ENCODE measurements around the gene GRM3. TPM values are rescaled to one million over a fixed set of nuclear protein-coding genes. Genes with fewer than 3 reads are reported as not detected.
"Not testable (repeated sequence)": the region's sequence is repeated elsewhere in the genome, so short reads cannot be mapped to it uniquely, and the experiment has no call there.

The GRM3 gene
- not detected in 2 replicates for total RNA-seq

DNA sequence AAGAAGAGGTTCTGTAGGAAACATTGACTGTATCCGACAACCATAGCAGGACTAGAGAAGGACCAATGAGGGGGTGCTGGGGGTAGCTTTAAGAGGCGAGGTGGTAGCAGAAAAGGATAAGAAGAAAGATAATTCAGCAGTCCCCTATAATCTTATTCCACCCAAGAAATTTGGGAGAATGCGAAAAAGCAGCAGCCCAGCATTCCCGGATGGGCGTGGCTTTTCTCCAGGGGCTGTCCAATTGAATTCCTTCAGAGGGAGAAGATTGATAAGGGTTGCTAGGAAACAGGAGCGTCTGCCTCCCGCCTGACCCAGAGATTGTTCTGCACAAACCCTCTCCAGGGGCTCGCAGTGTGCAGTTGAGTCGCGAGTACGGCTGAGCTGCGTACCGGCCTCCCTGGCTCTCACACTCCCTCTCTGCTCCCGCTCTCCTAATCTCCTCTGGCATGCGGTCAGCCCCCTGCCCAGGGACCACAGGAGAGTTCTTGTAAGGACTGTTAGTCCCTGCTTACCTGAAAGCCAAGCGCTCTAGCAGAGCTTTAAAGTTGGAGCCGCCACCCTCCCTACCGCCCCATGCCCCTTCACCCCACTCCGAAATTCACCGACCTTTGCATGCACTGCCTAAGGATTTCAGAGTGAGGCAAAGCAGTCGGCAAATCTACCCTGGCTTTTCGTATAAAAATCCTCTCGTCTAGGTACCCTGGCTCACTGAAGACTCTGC lies at the start of gene GRM3:
TSS of gene GRM3 (plus strand) at position 349 of the 721 bp plus-strand sequence. CDS start 121,237 bp downstream, outside the sequence.
- DNase-seq (ENCODE audit: low spot score): no peak
- intact Hi-C loops (cut with micrococcal nuclease): no loop called here
- Mint-ChIP-seq H3K4me1 (ENCODE audit: low read depth) (no peaks in the 10 kb centered on the region), H3K9me3 (no peaks in the 10 kb centered on the region), H3K36me3 (ENCODE audit: low read depth) (no peaks in the 10 kb centered on the region), H3K27me3 (ENCODE audit: low read depth) (peaks cover 28% of the 10 kb centered on the region), H3K27ac (no peak within 1 kb of the TSS), H3K4me3 (ENCODE audit: low read depth) (no peak within 1 kb of the TSS)

DNA sequence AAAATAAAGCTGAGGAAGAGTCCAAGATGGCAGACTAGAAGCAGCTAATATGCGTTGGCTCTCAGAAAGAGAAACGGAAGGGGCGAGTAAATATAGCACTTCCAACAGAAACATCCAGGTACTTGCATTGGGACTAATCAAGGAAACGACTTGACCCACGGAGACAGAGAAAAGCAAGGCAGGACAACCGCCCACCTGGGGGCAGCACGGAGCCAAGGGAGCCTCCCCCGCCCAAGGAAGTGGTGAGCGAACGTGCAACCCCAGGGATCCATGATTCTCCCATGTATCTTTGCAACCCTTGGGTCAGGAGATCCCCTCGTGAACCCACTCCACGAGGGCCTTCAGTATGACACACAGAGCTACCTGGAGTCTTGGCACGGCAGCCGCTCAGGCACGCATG lies 45.4 kb upstream of the GRM3 start:
- Mint-ChIP-seq H3K27ac (no peak overlapping the region), H3K27me3 (ENCODE audit: low read depth) (no peaks in the 10 kb centered on the region), H3K4me3 (ENCODE audit: low read depth) (no peak overlapping the region), H3K4me1 (ENCODE audit: low read depth) (no peaks in the 10 kb centered on the region), H3K36me3 (ENCODE audit: low read depth) (no peaks in the 10 kb centered on the region), H3K9me3 (no peaks in the 10 kb centered on the region)
- intact Hi-C loops (cut with micrococcal nuclease): no loop called here
- no peak for DNase-seq (ENCODE audit: low spot score)

DNA sequence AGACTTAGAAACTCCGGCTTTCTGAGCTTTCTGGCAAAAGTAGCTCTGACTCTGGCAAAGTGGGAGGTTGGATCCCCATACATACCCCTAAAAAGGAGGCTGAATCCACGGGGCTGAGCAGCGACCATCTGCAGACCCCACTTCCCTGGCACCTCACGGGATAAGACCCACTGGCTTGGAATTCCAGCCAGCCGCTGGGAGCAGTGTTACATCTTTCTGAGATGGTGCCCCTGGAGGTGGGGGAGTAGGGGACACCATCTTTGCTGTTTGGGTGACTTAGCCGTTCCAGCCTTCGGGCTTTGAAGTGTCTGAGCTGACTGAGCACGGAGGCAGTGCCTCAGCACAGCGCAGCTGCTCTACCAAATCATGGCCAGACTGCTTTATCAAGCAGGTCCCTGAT lies 45.0 kb upstream of the GRM3 start:
- H3K9me3 Mint-ChIP-seq: no peaks in the 10 kb centered on the region
- no peaks in the 10 kb centered on the region for H3K27me3 Mint-ChIP-seq (ENCODE audit: low read depth)
- no peaks in the 10 kb centered on the region for H3K4me1 Mint-ChIP-seq (ENCODE audit: low read depth)
- no peaks in the 10 kb centered on the region for H3K36me3 Mint-ChIP-seq (ENCODE audit: low read depth)
- DNase-seq (ENCODE audit: low spot score): no peak
- H3K4me3 Mint-ChIP-seq (ENCODE audit: low read depth): no peak overlapping the region
- intact Hi-C loops (cut with micrococcal nuclease): no loop called here
- H3K27ac Mint-ChIP-seq: no peak overlapping the region

DNA sequence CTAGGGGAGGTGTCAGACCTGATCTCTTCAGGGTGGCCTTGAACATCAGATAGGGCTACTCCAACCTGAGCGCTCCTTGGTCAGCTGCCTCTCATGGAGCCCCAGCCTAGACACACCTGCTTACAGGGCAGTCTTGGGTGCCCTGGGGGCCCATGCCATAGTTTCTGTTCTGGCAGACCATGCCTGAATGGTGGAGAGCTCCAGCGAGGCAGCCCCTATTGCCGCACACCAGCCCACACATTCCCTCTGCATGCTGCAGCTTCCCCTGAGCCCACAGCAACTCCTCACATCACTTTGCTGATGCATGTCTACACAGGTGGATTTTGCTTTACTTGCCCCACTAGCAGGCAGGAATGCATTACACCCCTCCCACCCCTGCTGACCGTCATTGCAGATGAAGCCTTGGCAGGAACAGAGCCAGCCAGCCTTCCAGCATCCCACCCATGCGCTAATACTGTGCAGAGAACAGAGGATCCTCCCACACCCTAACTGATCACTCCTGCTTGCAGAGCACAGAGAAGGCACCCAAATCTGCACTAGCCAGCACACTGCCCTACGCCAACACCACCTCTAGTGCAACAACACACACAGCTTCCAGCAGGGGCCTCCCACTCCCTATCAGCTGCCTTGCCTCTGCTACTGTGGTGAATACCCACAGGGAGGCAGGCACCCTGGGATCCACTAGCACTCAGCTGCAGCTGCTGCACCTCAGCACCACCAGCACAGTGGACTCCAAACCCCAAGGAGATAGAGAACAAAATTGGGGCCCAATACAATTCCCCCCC lies 43.0 kb upstream of the GRM3 start:
- H3K9me3 Mint-ChIP-seq: no peaks in the 10 kb centered on the region
- H3K36me3 Mint-ChIP-seq (ENCODE audit: low read depth): no peaks in the 10 kb centered on the region
- H3K27me3 Mint-ChIP-seq (ENCODE audit: low read depth): no peaks in the 10 kb centered on the region
- no peak overlapping the region for H3K27ac Mint-ChIP-seq
- DNase-seq (ENCODE audit: low spot score): no peak
- no peaks in the 10 kb centered on the region for H3K4me1 Mint-ChIP-seq (ENCODE audit: low read depth)
- no peak overlapping the region for H3K4me3 Mint-ChIP-seq (ENCODE audit: low read depth)
- intact Hi-C loops (cut with micrococcal nuclease): no loop called here

DNA sequence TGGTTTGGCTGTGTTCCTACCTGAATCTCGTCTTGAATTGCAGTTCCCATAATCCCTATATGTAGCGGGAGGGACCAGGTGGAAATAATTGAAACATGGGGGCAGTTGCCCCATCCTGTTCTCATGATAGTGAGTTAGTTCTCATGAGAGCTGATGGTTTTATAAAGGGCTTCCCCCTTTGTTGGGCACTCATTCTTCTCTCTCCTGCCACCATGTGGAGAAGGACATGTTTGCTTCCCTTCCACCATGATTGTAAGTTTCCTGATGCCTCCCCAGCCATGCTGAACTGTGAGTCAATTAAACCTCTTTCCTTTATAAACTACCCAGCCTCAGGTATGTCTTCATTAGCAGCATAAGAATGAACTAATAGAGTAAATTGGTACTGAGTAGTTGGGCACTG lies 28.0 kb upstream of the GRM3 start:
- H3K4me3 Mint-ChIP-seq (ENCODE audit: low read depth); H3K4me1 Mint-ChIP-seq (ENCODE audit: low read depth); H3K36me3 Mint-ChIP-seq (ENCODE audit: low read depth); DNase-seq (ENCODE audit: low spot score); H3K27ac Mint-ChIP-seq; intact Hi-C loops (cut with micrococcal nuclease); H3K27me3 Mint-ChIP-seq (ENCODE audit: low read depth): not testable (repeated sequence)
- H3K9me3 Mint-ChIP-seq: peaks cover 16% of the 10 kb centered on the region

DNA sequence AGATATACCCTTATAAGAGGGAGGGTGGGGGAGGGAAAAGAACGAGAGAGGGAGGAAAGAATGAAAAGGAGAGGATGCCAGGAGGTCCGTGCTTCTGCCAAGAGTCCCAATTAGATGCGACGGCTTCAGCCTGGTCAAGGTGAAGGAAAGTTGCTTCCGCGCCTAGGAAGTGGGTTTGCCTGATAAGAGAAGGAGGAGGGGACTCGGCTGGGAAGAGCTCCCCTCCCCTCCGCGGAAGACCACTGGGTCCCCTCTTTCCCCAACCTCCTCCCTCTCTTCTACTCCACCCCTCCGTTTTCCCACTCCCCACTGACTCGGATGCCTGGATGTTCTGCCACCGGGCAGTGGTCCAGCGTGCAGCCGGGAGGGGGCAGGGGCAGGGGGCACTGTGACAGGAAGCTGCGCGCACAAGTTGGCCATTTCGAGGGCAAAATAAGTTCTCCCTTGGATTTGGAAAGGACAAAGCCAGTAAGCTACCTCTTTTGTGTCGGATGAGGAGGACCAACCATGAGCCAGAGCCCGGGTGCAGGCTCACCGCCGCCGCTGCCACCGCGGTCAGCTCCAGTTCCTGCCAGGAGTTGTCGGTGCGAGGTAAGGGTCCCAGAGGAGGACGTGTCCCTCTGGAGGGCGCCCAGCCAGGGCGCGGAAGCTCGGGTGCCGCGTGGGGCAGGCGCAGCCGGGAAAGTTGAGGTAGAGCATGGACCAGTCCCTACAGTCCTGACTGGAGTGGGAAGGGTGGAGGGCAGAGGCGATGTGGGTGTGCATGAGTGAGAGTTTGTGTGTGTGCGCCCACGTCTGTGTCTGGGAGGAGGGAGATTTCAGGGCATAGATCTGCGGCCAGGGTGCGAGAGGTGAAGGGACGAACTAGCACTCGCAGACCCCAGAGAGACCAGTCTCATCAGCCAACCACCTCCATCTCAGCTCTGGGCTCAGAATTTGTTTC lies 844 bp downstream of the GRM3 start:
- Mint-ChIP-seq H3K27ac (no peak overlapping the region), H3K9me3 (no peaks in the 10 kb centered on the region), H3K4me3 (ENCODE audit: low read depth) (no peak overlapping the region), H3K4me1 (ENCODE audit: low read depth) (no peaks in the 10 kb centered on the region), H3K36me3 (ENCODE audit: low read depth) (no peaks in the 10 kb centered on the region), H3K27me3 (ENCODE audit: low read depth) (peaks cover 28% of the 10 kb centered on the region)
- intact Hi-C loops (cut with micrococcal nuclease): no loop called here
- no peak for DNase-seq (ENCODE audit: low spot score)

DNA sequence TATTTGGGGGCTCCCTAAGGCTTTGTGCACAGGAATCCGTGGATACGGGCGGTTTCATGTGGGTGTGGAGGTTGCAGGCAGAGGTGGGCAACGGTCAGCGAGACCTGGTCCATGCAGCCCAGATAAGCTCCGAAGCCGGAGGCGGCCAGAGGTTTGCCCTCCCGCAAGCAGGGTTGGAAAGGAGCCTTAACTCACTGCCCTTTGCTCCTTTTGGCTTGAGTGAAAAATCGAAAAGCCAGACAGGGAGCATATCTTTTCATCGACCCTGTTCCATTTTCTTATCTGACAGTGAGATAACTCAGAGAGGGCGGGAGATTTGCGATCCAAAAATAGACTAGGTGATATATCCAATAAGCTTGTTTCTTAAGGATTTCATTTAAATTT lies 1.5 kb downstream of the GRM3 start:
- no peaks in the 10 kb centered on the region for H3K4me1 Mint-ChIP-seq (ENCODE audit: low read depth)
- peaks cover 28% of the 10 kb centered on the region for H3K27me3 Mint-ChIP-seq (ENCODE audit: low read depth)
- DNase-seq (ENCODE audit: low spot score): no peak
- H3K9me3 Mint-ChIP-seq: no peaks in the 10 kb centered on the region
- no peak overlapping the region for H3K27ac Mint-ChIP-seq
- no peak overlapping the region for H3K4me3 Mint-ChIP-seq (ENCODE audit: low read depth)
- intact Hi-C loops (cut with micrococcal nuclease): no loop called here
- no peaks in the 10 kb centered on the region for H3K36me3 Mint-ChIP-seq (ENCODE audit: low read depth)

DNA sequence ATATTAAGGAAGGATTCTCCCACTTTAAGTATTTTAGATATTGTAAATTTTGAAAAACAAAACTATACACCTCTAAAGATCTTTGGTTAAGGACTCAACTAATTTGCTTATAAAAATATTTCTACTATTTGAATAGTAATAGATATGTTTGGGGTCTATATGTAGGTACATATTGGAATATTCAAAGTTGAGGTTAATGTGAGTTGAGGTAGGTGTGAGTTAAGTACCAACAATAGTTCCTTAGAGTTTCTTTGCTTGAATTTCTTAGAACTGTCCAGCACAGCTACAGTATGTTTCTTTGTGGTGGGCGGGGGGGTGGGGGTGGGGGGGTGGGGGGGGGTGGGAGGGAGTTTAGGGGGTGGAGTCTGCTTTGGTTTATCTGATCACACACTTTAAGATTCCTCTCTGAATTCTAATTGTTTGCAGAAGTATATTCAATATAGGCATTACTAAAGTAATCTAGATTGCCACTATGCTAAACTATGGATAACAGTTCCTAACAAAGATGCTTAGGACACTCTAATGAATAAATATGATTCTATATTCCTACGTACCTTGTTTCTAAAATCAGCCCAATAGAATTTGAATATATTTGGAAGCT lies 2.1 kb downstream of the GRM3 start:
- no peak overlapping the region for H3K27ac Mint-ChIP-seq
- no peak overlapping the region for H3K4me3 Mint-ChIP-seq (ENCODE audit: low read depth)
- H3K4me1 Mint-ChIP-seq (ENCODE audit: low read depth): no peaks in the 10 kb centered on the region
- DNase-seq (ENCODE audit: low spot score): no peak
- no peaks in the 10 kb centered on the region for H3K9me3 Mint-ChIP-seq
- H3K27me3 Mint-ChIP-seq (ENCODE audit: low read depth): peaks cover 28% of the 10 kb centered on the region
- no peaks in the 10 kb centered on the region for H3K36me3 Mint-ChIP-seq (ENCODE audit: low read depth)
- intact Hi-C loops (cut with micrococcal nuclease): no loop called here

DNA sequence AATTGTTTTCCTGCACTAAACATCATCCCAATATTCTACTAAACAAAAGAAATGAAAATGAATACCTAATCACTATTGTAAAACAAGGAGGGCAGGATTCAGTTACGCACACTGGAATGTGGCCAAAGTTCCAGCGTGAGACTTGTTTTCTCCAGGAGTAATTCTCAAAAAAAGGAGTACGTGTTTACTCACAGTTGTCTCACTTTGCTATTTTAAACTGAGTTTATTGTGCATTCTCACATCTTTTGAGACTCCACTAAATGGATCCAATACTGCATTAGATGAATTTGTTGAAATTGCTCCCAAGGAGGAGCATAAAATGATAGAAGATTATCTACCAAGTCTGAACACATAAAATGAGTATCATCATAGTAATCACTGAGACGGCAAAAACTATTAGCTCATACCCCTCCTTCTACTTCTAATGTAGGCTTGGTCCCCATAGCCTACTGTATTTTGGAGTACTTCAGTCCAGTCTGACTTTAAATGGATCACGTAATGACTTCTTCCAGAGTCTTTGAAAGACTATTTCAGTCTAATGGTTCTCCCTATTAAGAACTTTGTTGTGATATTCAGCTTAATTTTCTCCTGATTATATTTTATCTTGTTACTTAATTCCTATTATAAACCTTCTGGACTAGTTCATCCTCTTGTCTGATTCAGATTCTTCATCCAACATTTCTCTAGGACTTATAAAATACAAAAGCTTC lies 3.8 kb downstream of the GRM3 start:
- H3K9me3 Mint-ChIP-seq: no peaks in the 10 kb centered on the region
- no peak for DNase-seq (ENCODE audit: low spot score)
- H3K4me3 Mint-ChIP-seq (ENCODE audit: low read depth): no peak overlapping the region
- H3K27ac Mint-ChIP-seq: no peak overlapping the region
- H3K36me3 Mint-ChIP-seq (ENCODE audit: low read depth): no peaks in the 10 kb centered on the region
- intact Hi-C loops (cut with micrococcal nuclease): no loop called here
- H3K4me1 Mint-ChIP-seq (ENCODE audit: low read depth): no peaks in the 10 kb centered on the region
- H3K27me3 Mint-ChIP-seq (ENCODE audit: low read depth): peaks cover 23% of the 10 kb centered on the region

DNA sequence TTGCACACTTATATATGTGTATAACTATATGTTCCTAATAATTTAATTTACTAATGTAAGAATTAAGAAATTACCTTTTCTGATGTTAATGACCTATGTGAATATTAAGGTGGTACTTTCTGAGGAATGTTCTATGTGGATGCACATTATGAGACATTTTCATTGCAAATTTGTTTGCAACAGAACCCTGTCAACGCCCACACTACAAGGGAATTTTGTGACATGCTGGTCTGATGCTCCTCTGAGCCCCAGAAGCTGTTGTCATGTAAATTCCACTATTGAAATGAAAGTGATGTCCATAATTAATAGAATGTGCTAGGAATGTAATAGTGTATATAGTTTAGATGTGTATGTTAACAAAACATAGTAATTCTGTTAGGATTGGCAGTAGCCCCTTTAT lies 4.5 kb downstream of the GRM3 start:
- no peak overlapping the region for H3K27ac Mint-ChIP-seq
- no peak for DNase-seq (ENCODE audit: low spot score)
- H3K4me3 Mint-ChIP-seq (ENCODE audit: low read depth): no peak overlapping the region
- peaks cover 22% of the 10 kb centered on the region for H3K27me3 Mint-ChIP-seq (ENCODE audit: low read depth)
- no peaks in the 10 kb centered on the region for H3K36me3 Mint-ChIP-seq (ENCODE audit: low read depth)
- H3K9me3 Mint-ChIP-seq: no peaks in the 10 kb centered on the region
- H3K4me1 Mint-ChIP-seq (ENCODE audit: low read depth): no peaks in the 10 kb centered on the region
- intact Hi-C loops (cut with micrococcal nuclease): no loop called here

DNA sequence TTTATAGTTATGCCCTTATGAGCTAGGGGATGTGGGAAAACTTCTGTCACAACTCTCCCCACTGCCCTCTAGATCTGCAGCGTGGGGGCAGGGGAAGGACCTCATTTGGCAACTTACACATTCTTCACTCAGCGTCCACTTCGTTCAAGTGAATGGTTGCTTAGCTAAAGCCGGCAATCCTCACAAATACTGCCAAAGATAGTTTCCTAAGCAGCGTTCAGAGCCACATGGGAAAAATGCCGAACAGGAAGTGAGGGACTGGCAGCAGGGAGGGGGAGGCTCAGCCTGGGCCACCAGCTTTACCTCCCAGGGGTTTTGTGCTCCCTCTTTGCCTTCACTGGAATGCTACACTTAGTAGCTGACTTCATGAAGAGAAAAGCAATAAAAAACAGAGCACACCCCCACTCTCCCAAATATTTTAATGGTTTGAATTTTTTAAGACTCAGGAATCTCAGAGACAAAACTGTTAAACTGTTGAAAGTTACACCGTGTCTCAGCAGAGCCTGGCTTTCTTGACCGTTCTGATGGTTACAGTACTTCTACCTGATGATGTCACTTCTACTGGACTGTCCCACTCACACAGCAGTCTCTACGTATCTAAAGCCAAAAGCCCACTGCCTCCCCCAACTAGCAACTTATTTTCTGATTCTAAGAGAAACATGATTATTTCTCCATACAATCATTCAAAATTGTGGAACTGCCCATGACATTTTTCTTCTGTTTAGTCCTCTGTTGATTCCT lies 10.4 kb downstream of the GRM3 start:
- no peak for DNase-seq (ENCODE audit: low spot score)
- Mint-ChIP-seq H3K27ac (no peak overlapping the region), H3K4me1 (ENCODE audit: low read depth) (no peaks in the 10 kb centered on the region), H3K4me3 (ENCODE audit: low read depth) (no peak overlapping the region), H3K9me3 (no peaks in the 10 kb centered on the region), H3K36me3 (ENCODE audit: low read depth) (no peaks in the 10 kb centered on the region), H3K27me3 (ENCODE audit: low read depth) (no peaks in the 10 kb centered on the region)
- intact Hi-C loops (cut with micrococcal nuclease): no loop called here

Measured in activated T-helper 2 cell treated with anti-CD3 and anti-CD28 coated beads, Interferon-gamma antibody, Interleukin-2, Interleukin-4, amounts not matched to agents 10 μg/mL and 5 μg/mL and 100 μg/mL, durations not matched to agents 14 hours and 24 hours and 36 hours (primary cell).